ENCODE data around the gene NRXN2.
"Not testable (repeated sequence)": the region's sequence is repeated elsewhere in the genome, so short reads cannot be mapped to it uniquely, and the experiment has no call there.

NRXN2 gene

DNA sequence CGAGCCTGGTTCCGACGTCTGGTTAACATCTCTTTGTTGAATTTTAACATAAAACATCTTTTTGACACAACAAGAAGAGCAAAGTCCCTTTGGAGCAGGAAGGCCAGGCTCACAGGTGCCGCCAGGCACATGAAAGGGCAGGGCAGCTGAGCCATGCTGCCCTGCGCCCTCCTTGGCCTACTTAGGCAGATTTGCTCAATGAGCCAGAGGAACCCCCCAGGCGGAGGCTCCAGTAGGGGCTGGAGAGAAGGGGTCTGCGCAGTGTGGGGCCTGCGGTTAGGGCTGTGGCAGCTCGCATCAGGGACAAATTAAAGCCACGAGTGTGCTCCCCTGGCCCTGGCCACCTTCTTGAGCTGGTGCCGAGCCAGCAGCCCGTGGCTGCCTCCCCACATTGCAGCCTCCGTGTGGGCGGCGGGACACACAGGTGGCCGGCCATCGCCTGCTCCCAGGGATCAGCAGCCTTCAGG, 141.9 kb downstream of the NRXN2 start:
- no peak for DNase-seq

DNA sequence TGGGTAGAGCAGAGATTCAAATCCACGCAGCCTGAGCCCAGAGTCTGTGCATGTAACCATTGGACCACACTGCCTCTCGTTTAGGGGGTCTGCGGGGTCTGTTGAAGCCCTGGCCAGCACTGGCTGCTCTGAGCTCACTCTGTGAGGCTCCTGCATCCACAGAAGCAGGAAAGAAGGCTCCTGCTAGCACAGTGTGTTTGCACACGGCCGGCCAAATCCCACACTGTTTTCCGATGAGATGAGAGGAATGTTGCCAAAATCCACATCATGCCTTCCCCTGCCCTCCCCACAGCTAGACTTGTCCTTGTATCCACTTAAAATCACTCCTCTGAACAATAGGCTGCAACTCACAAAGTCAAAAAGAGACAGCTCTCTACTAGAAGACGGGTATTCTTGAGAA, 142.6 kb downstream of the NRXN2 start:
- DNase-seq: no peak

GRCh38 chr11:64577202-64577601, 145.8 kb downstream of the NRXN2 start:
- DNase-seq: no peak

DNA sequence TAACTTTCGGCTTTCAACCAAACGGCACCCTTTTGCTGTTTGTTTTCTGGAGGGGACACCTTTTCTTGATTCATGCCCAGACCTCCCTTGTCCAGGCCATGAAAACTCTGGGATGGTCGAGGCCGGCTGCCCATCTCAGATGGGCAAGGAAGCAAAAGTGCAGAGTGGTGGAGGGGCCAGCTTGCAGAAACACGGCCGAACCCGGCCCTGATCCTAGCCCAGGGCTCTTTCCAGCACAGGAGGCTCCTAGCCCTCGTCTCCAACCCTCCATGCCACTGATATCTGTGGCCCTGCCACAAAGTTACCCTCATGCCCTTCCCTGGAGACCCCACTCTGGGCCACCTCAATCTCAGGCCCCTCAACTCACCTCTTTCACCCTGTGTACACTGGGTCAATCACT, 150.9 kb downstream of the NRXN2 start:
- no peak for DNase-seq

GRCh38 chr11:64571410-64572091, 151.4 kb downstream of the NRXN2 start:
- no peak for DNase-seq

- no peak for DNase-seq
Observed at GRCh38 chr11:64571050-64571409, 152.0 kb downstream of the NRXN2 start.

- no peak for DNase-seq
Observed at GRCh38 chr11:64570341-64570740, 152.7 kb downstream of the NRXN2 start.

DNA sequence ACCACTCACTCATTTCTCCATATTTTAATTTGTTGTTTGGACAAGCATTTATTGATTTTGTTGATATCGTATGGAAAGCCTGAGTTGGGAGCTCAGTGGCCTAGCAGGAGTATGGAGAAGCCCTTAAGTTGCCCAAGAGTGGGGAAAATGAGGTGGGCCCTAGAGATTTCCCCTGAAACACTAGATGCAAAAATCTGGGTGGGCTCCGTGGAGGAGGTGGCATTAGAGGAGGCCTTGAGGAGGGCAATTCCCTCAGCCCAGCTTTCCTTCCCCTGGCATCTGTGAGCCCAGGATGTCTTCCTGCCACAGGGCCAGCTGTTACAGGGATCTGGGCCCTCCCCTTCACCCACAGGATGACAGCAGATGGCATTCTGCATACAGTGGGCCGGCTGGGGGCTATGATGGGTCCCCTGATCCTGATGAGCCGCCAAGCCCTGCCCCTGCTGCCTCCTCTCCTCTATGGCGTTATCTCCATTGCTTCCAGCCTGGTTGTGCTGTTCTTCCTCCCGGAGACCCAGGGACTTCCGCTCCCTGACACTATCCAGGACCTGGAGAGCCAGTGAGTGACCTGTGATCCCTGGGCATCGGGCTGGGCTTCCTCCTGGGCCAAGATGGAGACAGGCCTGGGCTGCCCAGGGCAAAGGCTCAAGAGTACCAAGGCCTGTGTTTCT, 153.6 kb downstream of the NRXN2 start:
- no peak for DNase-seq

DNA sequence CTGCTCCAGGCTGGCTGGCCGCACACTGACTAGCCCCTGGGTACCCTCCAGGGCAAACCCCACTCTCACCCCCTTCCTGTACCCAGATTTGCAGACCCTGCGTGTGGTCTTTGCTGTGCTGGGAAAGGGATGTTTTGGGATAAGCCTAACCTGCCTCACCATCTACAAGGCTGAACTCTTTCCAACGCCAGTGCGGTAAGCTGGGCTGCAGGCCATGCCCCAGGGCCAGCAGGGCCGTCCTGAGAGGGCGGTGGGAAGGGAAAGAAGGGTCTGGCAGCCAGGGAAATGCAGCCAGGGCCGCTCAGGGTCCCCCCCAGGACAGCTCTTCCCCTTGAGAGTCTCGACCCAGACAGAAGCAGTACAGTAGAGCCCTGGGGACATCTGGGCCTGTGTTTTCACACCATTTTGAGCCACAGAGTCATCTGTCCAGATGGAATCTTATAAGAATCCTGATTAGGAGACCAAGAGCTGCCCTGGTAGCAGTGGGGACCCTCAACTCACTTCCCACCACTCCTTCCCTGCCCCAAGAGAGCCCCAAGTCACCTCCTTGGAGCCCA, 154.3 kb downstream of the NRXN2 start:
- no peak for DNase-seq

- DNase-seq: no peak
Observed at GRCh38 chr11:64568041-64568571, 154.9 kb downstream of the NRXN2 start.

- DNase-seq: no peak
Observed at GRCh38 chr11:64566915-64567891, 155.8 kb downstream of the NRXN2 start.

- peak; percentile 2 for DNase-seq
Observed at GRCh38 chr11:64566042-64566914, 156.7 kb downstream of the NRXN2 start.

- DNase-seq: no peak
Observed at GRCh38 chr11:64564947-64565889, 157.8 kb downstream of the NRXN2 start.

GRCh38 chr11:64564419-64564818, 158.6 kb downstream of the NRXN2 start:
- DNase-seq: no peak

DNA sequence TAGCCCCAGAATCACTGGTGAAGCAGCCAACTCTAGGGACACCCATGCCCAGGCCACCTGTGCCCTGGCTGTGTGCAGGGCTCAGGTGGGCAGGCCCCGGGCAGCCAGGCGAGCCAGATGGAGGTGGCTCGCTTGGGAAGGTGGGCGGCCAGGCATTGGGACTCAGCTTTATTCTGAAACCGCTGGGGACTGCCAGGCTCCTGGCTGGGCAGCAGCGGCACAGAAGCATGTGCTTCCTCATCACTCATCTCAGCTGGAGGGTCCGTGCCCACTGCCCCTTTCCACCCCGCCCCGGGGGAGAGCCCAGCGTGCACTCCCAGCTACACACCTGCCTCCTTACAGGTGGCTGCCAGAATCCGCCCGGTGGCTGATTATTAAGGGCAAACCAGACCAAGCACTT, 159.0 kb downstream of the NRXN2 start:
- DNase-seq: no peak

- DNase-seq: no peak
Observed at GRCh38 chr11:64562723-64563351, 160.2 kb downstream of the NRXN2 start.

- DNase-seq: no peak
Observed at GRCh38 chr11:64561984-64562722, 160.8 kb downstream of the NRXN2 start.

- DNase-seq: not testable (repeated sequence)
Observed at GRCh38 chr11:64561429-64561828, 161.6 kb downstream of the NRXN2 start.

GRCh38 chr11:64560941-64561340, 162.1 kb downstream of the NRXN2 start:
- no peak for DNase-seq
